ENCODE data around the gene AHCYL2. TPM values are rescaled to one million over a fixed set of nuclear protein-coding genes. Genes with fewer than 3 reads are reported as not detected.

The AHCYL2 gene
- total and polyA plus RNA-seq, 12 donors, result 6.6 to 57.1 (median 21.7) TPM

DNA sequence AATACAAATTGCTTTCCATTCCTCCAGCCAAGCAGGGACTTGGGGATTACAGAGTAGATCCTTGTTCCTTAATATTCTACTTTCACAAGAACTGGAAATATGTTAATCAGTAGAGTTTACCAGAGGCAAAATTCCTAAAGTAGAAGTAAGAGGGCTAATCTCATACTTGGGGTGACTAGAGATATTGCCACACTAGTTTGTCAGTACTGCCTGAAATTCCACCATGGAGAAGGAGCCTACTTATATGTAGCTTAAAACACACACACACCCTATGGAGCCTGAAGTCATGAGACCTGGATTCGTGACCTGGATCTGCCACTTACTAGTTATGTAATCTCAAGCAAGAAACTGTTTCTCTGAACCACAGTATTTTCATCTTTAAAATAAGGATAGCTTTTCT, 243.3 kb downstream of the AHCYL2 start:
- WGBS, 4 donors, result 55 to 75% (median 59%) methylated on average over 1 of the region's 1 CpG
- H3K36me3 ChIP-seq (replicated peaks in 1 of 2), result no peaks in the 10 kb centered on the region
- no peak overlapping the region for H3K27ac ChIP-seq
- H3K4me3 ChIP-seq, result no peak overlapping the region
- H3K27me3 ChIP-seq, result no peaks in the 10 kb centered on the region
- intact Hi-C loops (cut with DNase I), result loop anchor here in 1 of 2 donors (10.0 kb wide), 1 partner anchor 253 kb away; no protein-coding TSS in a partner anchor
- H3K9me3 ChIP-seq (replicated peaks in 1 of 3), result no peaks in the 10 kb centered on the region
- no peaks in the 10 kb centered on the region for H3K4me1 ChIP-seq (replicated peaks in 1 of 2)
- DNase-seq, result no peak
- TF ChIP-seq, protein P1, sequence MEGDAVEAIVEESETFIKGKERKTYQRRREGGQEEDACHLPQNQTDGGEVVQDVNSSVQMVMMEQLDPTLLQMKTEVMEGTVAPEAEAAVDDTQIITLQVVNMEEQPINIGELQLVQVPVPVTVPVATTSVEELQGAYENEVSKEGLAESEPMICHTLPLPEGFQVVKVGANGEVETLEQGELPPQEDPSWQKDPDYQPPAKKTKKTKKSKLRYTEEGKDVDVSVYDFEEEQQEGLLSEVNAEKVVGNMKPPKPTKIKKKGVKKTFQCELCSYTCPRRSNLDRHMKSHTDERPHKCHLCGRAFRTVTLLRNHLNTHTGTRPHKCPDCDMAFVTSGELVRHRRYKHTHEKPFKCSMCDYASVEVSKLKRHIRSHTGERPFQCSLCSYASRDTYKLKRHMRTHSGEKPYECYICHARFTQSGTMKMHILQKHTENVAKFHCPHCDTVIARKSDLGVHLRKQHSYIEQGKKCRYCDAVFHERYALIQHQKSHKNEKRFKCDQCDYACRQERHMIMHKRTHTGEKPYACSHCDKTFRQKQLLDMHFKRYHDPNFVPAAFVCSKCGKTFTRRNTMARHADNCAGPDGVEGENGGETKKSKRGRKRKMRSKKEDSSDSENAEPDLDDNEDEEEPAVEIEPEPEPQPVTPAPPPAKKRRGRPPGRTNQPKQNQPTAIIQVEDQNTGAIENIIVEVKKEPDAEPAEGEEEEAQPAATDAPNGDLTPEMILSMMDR (IDR thresholded peaks at IDR 0.05), result no peak
- no peak for TF ChIP-seq POLR2A (IDR thresholded peaks at IDR 0.05)

DNA sequence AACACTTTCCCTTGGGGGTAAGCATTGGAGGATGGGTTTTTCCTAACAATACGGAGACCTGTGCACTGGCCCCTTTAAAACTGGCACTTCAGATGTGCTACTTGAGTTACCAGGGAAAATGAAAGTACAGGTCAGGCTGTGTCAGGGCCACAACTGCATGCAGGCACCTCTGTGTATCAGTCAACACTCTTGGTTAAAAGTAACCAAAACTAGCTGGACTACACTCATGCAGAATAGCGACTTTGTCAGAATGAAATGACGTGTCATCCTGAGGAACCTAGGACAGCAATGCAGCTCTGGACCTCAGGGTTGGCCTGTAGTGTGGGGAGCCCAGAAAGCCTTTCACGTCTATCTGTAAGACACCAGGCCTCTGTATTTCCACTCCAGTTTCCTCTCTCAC, 243.7 kb downstream of the AHCYL2 start:
- Histone ChIP-seq H3K27ac (no peak overlapping the region), H3K4me1 (replicated peaks in 1 of 2) (no peaks in the 10 kb centered on the region)
- WGBS, 4 donors, result 66 to 81% (median 72%) methylated on average over 4 of the region's 4 CpGs

DNA sequence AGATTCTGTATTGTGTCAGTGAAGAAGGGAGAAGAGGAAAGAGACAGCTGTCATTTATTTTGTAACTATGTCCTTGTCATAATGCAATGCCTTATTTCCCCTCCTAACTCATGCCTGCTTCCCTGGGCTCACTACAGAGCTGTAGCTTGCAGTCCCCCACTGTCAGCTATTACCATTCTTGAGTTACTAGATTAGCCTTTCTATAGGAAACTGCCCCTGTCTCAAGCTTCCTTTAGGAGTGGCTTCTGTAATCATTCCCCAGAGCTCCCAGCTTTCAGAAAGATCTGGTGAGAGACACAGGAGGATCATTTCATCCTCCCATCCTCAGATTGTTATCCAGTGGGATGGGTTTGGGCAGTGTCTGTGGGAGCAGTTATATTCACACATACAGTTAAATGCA, 245.1 kb downstream of the AHCYL2 start:
- intact Hi-C loops (cut with DNase I), result loop anchor here (5.0 to 10.0 kb wide), 3 partner anchors 103 to 255 kb away; no protein-coding TSS in a partner anchor
- DNase-seq, result no peak
- Histone ChIP-seq H3K27ac (no peak overlapping the region), H3K27me3 (no peaks in the 10 kb centered on the region), H3K36me3 (replicated peaks in 1 of 2) (no peaks in the 10 kb centered on the region), H3K4me1 (replicated peaks in 1 of 2) (no peaks in the 10 kb centered on the region), H3K9me3 (replicated peaks in 1 of 3) (no peaks in the 10 kb centered on the region), H3K4me3 (no peak overlapping the region)
- TF ChIP-seq POLR2A (IDR thresholded peaks at IDR 0.05), result no peak
- TF ChIP-seq, protein P1 (IDR thresholded peaks at IDR 0.05), result no peak

More for the DNA sequence above, 243.7 kb downstream of the AHCYL2 start:
- intact Hi-C loops (cut with DNase I), result loop anchor here in 1 of 2 donors (10.0 kb wide), 1 partner anchor 254 kb away; no protein-coding TSS in a partner anchor
- no peak for TF ChIP-seq POLR2A (IDR thresholded peaks at IDR 0.05)
- TF ChIP-seq, protein P1 (IDR thresholded peaks at IDR 0.05), result no peak
- DNase-seq, result peak in 2 of 7 donors; percentile 5 to 12
- Histone ChIP-seq H3K27me3 (no peaks in the 10 kb centered on the region), H3K36me3 (replicated peaks in 1 of 2) (no peaks in the 10 kb centered on the region), H3K4me3 (no peak overlapping the region), H3K9me3 (replicated peaks in 1 of 3) (no peaks in the 10 kb centered on the region)

DNA sequence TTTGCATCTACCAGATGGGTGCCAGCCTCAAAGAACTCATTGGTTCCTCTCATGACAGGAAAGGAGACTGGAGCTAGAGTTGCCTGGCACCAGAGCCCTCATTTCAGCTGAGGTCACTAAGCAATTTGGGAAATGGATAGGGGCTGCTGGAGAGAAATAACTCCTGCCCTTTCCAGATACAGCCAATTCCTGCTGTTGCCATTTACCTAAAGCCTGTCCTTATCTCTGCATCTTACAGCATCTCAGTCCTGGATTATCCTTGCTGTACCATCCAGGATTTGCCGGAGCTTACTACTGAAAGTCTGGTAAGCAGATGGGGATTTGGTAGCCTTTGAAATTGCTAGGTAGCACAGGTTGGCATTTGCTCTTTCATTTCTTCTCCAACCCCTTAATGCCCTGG, 245.6 kb downstream of the AHCYL2 start:
- no peak for TF ChIP-seq POLR2A (IDR thresholded peaks at IDR 0.05)
- TF ChIP-seq, protein P1 (IDR thresholded peaks at IDR 0.05), result no peak
- intact Hi-C loops (cut with DNase I), result loop anchor here (5.0 to 10.0 kb wide), 2 partner anchors 103 to 174 kb away; no protein-coding TSS in a partner anchor
- H3K4me1 ChIP-seq (replicated peaks in 1 of 2), result no peaks in the 10 kb centered on the region
- 73 to 100% (median 95%) methylated on average over 1 of the region's 1 CpG for WGBS, 4 donors
- H3K36me3 ChIP-seq (replicated peaks in 1 of 2), result no peaks in the 10 kb centered on the region
- no peaks in the 10 kb centered on the region for H3K9me3 ChIP-seq (replicated peaks in 1 of 3)
- no peak overlapping the region for H3K27ac ChIP-seq
- H3K27me3 ChIP-seq, result no peaks in the 10 kb centered on the region
- no peak overlapping the region for H3K4me3 ChIP-seq
- no peak for DNase-seq

Data from adrenal gland (tissue), 12 donors.